OCI-LY1 (cell line): Measurements from ENCODE around the gene ADAM19.

Experiments used
- H2AFZ ChIP-seq: fragments of 200-600 bp; sonication (generic), shearing (Covaris generic); 2 replicates; pipeline ENCODE4 v1.6.0; 2014; ENCODE audit warnings: antibody characterized with exemption, mild to moderate bottlenecking, low read length
- H3F3A ChIP-seq: fragments of 200-600 bp; sonication (generic), shearing (Covaris generic); 2 replicates; pipeline ENCODE4 v1.6.0; 2014; ENCODE audit warnings: mild to moderate bottlenecking, antibody characterized with exemption, low read length, moderate library complexity; ENCODE audit not compliant: insufficient read depth
- H3K27ac ChIP-seq: fragments of 200-600 bp; sonication (generic); 2 replicates; pipeline ENCODE4 v1.5.1; 2014; ENCODE audit warnings: low read length, mixed run types, mild to moderate bottlenecking, low read depth; ENCODE audit not compliant: poor library complexity, severe bottlenecking
- H3K27me3 ChIP-seq: fragments of 200-600 bp; sonication (generic); 2 replicates; pipeline ENCODE4 v1.6.0; 2014; ENCODE audit warnings: antibody characterized with exemption, mild to moderate bottlenecking, low read length, moderate library complexity; ENCODE audit not compliant: insufficient read depth
- H3K36me3 ChIP-seq: fragments of 200-600 bp; sonication (generic); 2 replicates; pipeline ENCODE4 v1.6.1; 2014; ENCODE audit warnings: mild to moderate bottlenecking, antibody characterized with exemption, low read length, moderate library complexity, mixed read lengths; ENCODE audit not compliant: insufficient read depth
- H3K4me1 ChIP-seq: fragments of 200-600 bp; sonication (generic); 2 replicates; pipeline ENCODE4 v1.5.1; 2014; ENCODE audit warnings: mild to moderate bottlenecking, low read length, moderate library complexity; ENCODE audit not compliant: insufficient read depth, severe bottlenecking
- H3K4me2 ChIP-seq: fragments of 200-600 bp; sonication (generic), shearing (Covaris generic); 2 replicates; pipeline ENCODE4 v1.6.1; 2014; ENCODE audit warnings: low read length
- H3K4me3 ChIP-seq: fragments of 200-600 bp; sonication (generic); 2 replicates; pipeline ENCODE4 v1.5.1; 2014; ENCODE audit warnings: low read length, low read depth, mild to moderate bottlenecking, mixed read lengths; ENCODE audit not compliant: poor library complexity, severe bottlenecking
- H3K79me2 ChIP-seq: fragments of 200-600 bp; shearing (Covaris generic); 2 replicates; pipeline ENCODE4 v1.6.1; 2016; ENCODE audit warnings: mixed run types, low read length, mixed read lengths; ENCODE audit not compliant: insufficient read depth
- H3K9ac ChIP-seq: fragments of 200-600 bp; sonication (generic), shearing (Covaris generic); 2 replicates; pipeline ENCODE4 v1.6.1; 2014; ENCODE audit warnings: mild to moderate bottlenecking, low read length, mixed read lengths
- H3K9me2 ChIP-seq: fragments of 200-600 bp; sonication (generic), shearing (Covaris generic); 2 replicates; pipeline ENCODE4 v1.6.1; 2014; ENCODE audit warnings: low read depth, mild to moderate bottlenecking, low read length, mixed read lengths
- H3K9me3 ChIP-seq: fragments of 200-600 bp; shearing (Covaris generic); 2 replicates; pipeline ENCODE4 v1.6.1; 2014; ENCODE audit warnings: low read length, mixed read lengths
- H4K20me1 ChIP-seq: fragments of 200-600 bp; sonication (generic), shearing (Covaris generic); 2 replicates; pipeline ENCODE4 v1.6.0; 2016; ENCODE audit warnings: mild to moderate bottlenecking, low read length; ENCODE audit not compliant: insufficient read depth
- CTCF ChIP-seq: fragments of 200-600 bp; sonication (generic), shearing (Covaris generic); IDR thresholded peaks from 2 replicates; pipeline ENCODE4 v1.5.1; 2017; ENCODE audit warnings: mild to moderate bottlenecking, antibody characterized with exemption, low read length, moderate library complexity, mixed read lengths
- EZH2 ChIP-seq: fragments of 200-600 bp; sonication (generic), shearing (Covaris generic); IDR thresholded peaks from 2 replicates; pipeline ENCODE4 v1.8.0; 2017; ENCODE audit warnings: borderline replicate concordance, mixed run types, mild to moderate bottlenecking, antibody characterized with exemption, low read length, moderate library complexity, mixed read lengths

Gene ADAM19

DNA sequence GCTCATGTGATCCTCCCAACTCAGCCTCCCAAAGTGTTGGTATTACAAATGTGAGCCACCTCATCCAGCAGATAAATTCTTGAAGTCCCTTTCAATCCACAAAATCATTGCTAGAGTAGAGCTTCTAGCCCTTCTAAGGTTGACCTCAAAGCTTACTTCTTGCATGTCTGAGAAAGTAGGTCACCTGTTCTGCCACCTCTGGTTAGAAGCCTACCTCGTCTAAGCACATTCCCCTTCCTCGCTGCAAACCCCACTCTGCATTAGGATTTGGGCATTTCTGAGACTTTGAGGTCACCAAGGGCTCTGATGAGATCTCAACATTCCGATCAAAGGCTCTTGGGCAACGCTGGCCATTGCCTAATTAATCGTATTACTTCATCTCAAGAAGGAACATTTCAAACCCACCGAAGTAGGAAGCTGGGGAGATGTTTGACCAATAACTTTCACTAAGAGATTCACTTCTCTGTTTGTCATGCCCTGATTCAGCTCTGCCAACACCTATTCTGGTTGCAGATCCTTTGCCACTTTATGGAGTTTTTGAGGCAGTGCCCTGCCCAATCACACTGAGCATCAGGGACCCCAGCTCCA lies 8.6 kb downstream of the ADAM19 start:
- Histone ChIP-seq H3F3A (no peaks in the 10 kb centered on the region), H2AFZ (no peak overlapping the region), H3K9me3 (0 out of 2 replicates have a peak, but pooled peaks cover under 1% of the 10 kb centered on the region), H3K4me2 (no peak overlapping the region), H4K20me1 (no peaks in the 10 kb centered on the region), H3K79me2 (no peaks in the 10 kb centered on the region), H3K36me3 (no peaks in the 10 kb centered on the region; the same call in 1 of the 2 replicates), H3K4me3 (no peak overlapping the region), H3K27ac (no peak overlapping the region), H3K9me2 (no peaks in the 10 kb centered on the region), H3K4me1 (peaks cover 14% of the 10 kb centered on the region), H3K9ac (no peak overlapping the region), H3K27me3 (peaks cover 12% of the 10 kb centered on the region)
- TF ChIP-seq CTCF (no peak), EZH2 (no peak)

DNA sequence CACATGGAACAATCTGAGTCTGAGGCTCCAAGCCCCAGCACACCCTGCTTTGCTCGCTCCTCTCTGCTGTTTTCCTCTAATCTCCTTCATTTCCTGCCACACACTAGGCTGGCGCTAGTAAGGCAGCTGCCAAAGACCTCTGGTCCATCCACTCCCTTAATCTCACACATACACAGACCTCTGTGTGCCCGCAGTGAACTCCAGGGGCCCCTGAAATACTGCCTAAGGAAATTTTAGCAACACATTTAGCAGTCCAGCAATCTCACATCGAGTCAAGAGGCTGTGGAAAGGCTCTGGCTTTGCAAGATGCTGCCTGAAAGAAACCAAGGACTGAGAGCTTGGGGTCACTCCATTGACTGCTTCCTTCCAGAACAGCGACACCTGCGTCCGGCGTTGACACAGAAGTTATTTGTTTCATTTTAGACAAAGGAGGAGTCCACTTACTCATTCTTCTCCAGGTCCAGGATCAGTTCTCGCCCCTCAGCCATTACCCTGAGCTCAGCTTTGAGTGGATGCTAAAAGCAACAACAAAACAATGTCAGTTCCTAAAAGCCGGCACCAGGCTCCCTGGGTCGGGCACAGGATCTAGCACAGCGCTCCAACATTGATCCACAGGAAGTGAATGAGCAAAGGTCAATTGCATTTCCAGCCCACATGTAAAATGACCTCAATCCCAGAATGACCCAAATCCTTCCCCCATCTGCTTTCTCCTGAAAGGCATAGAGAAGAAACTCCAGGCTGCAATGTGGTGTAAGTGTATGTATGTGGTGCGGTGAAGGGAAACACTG lies 11.5 kb downstream of the ADAM19 start:
- no peak overlapping the region for H3K9ac ChIP-seq
- no peak overlapping the region for H3K27ac ChIP-seq
- H3K9me3 ChIP-seq: no peaks in the 10 kb centered on the region
- no peaks in the 10 kb centered on the region; the same call in 1 of the 2 replicates for H3K36me3 ChIP-seq
- H4K20me1 ChIP-seq: no peaks in the 10 kb centered on the region
- peaks cover 4% of the 10 kb centered on the region for H3K4me1 ChIP-seq
- H3K27me3 ChIP-seq: peaks cover 14% of the 10 kb centered on the region
- no peak overlapping the region for H3K4me2 ChIP-seq
- TF ChIP-seq CTCF: no peak
- TF ChIP-seq EZH2: no peak
- H3K4me3 ChIP-seq: no peak overlapping the region
- H3K9me2 ChIP-seq: no peaks in the 10 kb centered on the region
- H3F3A ChIP-seq: no peaks in the 10 kb centered on the region
- no peak overlapping the region for H2AFZ ChIP-seq
- H3K79me2 ChIP-seq: no peaks in the 10 kb centered on the region

DNA sequence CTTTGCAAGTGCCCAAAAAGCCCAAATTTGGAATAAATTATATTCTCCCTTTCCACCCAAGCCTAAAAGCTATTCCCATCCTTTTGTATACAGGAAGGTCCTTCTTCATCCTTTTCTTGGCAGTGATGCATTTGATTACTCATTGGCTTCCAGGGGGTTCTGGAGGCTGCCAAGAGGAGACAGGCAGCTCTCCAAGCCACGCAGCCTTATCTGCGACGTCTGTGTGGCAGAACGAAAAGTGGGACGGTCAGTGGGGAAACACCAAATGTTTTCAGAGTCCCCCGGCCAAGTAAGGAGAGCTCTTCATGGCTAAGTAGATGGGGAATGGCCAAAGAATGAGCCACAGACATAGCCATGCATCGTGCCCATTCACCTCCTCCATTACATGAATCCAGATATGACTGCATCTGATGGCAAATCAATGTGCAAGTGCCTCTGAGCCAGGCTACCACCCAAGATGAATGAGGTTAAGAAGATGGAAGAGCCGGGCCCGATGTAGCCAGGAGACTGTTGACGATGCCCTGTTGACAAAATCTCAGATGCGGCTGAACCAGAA lies 12.1 kb downstream of the ADAM19 start:
- no peak for TF ChIP-seq CTCF
- TF ChIP-seq EZH2: no peak

More for the DNA sequence above, 12.1 kb downstream of the ADAM19 start:
- no peak overlapping the region for H3K9ac ChIP-seq
- no peaks in the 10 kb centered on the region for H3K9me2 ChIP-seq
- no peaks in the 10 kb centered on the region for H3F3A ChIP-seq
- no peaks in the 10 kb centered on the region; the same call in 1 of the 2 replicates for H3K36me3 ChIP-seq
- H3K9me3 ChIP-seq: no peaks in the 10 kb centered on the region
- H3K4me3 ChIP-seq: no peak overlapping the region
- H3K27ac ChIP-seq: no peak overlapping the region
- no peaks in the 10 kb centered on the region for H3K79me2 ChIP-seq
- H3K4me1 ChIP-seq: peaks cover 4% of the 10 kb centered on the region
- no peak overlapping the region for H3K4me2 ChIP-seq
- H4K20me1 ChIP-seq: no peaks in the 10 kb centered on the region
- peaks cover 14% of the 10 kb centered on the region for H3K27me3 ChIP-seq
- no peak overlapping the region for H2AFZ ChIP-seq
